ENCODE results near the gene TMCC2. TPM values are rescaled to one million over a fixed set of nuclear protein-coding genes. Genes with fewer than 3 reads are reported as not detected.

Gene TMCC2
- total RNA-seq, 1 donor from 2014 or later, result 6.8 TPM

GRCh38 chr1:205241366-205242030 lies 13.8 kb downstream of the TMCC2 start:
- H3K9me3 Mint-ChIP-seq, result no peaks in the 10 kb centered on the region

GRCh38 chr1:205243350-205244191 lies 15.8 kb downstream of the TMCC2 start:
- H3K36me3 Mint-ChIP-seq, result peaks cover 8% of the 10 kb centered on the region
- H3K4me3 Mint-ChIP-seq, result no peak overlapping the region
- H3K4me1 Mint-ChIP-seq, result peaks cover 28% of the 10 kb centered on the region

More at GRCh38 chr1:205241366-205242030, 13.8 kb downstream of the TMCC2 start:
- Mint-ChIP-seq H3K4me1 (peaks cover 8% of the 10 kb centered on the region), H3K27me3 (ENCODE audit: low read depth) (no peaks in the 10 kb centered on the region), H3K36me3 (peaks cover 8% of the 10 kb centered on the region), H3K27ac (no peak overlapping the region), H3K4me3 (no peak overlapping the region)
- TF ChIP-seq CTCF (IDR thresholded peaks at IDR 0.05; ENCODE audit: unreplicated experiment), result no peak
- no peak for DNase-seq (ENCODE audit: low spot score in 2 of 2, unreplicated experiment in 2 of 2)

GRCh38 chr1:205244384-205244783 lies 16.6 kb downstream of the TMCC2 start:
- Mint-ChIP-seq H3K27ac (no peak overlapping the region), H3K4me1 (peaks cover 36% of the 10 kb centered on the region), H3K9me3 (no peaks in the 10 kb centered on the region), H3K27me3 (ENCODE audit: low read depth) (no peaks in the 10 kb centered on the region), H3K4me3 (no peak overlapping the region), H3K36me3 (peaks cover 8% of the 10 kb centered on the region)
- TF ChIP-seq CTCF (IDR thresholded peaks at IDR 0.05; ENCODE audit: unreplicated experiment), result no peak
- DNase-seq (ENCODE audit: low spot score in 2 of 2, unreplicated experiment in 2 of 2), result no peak

More at GRCh38 chr1:205243350-205244191, 15.8 kb downstream of the TMCC2 start:
- Mint-ChIP-seq H3K27me3 (ENCODE audit: low read depth) (no peaks in the 10 kb centered on the region), H3K9me3 (no peaks in the 10 kb centered on the region), H3K27ac (no peak overlapping the region)
- no peak for DNase-seq (ENCODE audit: low spot score in 2 of 2, unreplicated experiment in 2 of 2)
- TF ChIP-seq CTCF (IDR thresholded peaks at IDR 0.05; ENCODE audit: unreplicated experiment), result no peak

- H3K27ac Mint-ChIP-seq, result no peak overlapping the region
- H3K9me3 Mint-ChIP-seq, result no peaks in the 10 kb centered on the region
- peaks cover 43% of the 10 kb centered on the region for H3K4me1 Mint-ChIP-seq
- no peaks in the 10 kb centered on the region for H3K27me3 Mint-ChIP-seq (ENCODE audit: low read depth)
- no peak overlapping the region for H3K4me3 Mint-ChIP-seq
- TF ChIP-seq CTCF (IDR thresholded peaks at IDR 0.05; ENCODE audit: unreplicated experiment), result no peak
- peaks cover 8% of the 10 kb centered on the region for H3K36me3 Mint-ChIP-seq
- no peak for DNase-seq (ENCODE audit: low spot score in 2 of 2, unreplicated experiment in 2 of 2)
These were observed 17.4 kb downstream of the TMCC2 start for GRCh38 chr1:205245096-205245495.

- Mint-ChIP-seq H3K9me3 (no peaks in the 10 kb centered on the region), H3K36me3 (peaks cover 8% of the 10 kb centered on the region), H3K27ac (peak overlapping the region; percentile 93), H3K4me1 (peaks cover 58% of the 10 kb centered on the region), H3K4me3 (peak overlapping the region; percentile 18), H3K27me3 (ENCODE audit: low read depth) (no peaks in the 10 kb centered on the region)
- TF ChIP-seq CTCF (IDR thresholded peaks at IDR 0.05; ENCODE audit: unreplicated experiment), result no peak
- DNase-seq (ENCODE audit: low spot score in 2 of 2, unreplicated experiment in 2 of 2), result no peak
These were observed 18.8 kb downstream of the TMCC2 start for GRCh38 chr1:205246351-205247119.
